Uterus (tissue), 4 donors: ENCODE measurements around the gene ISYNA1. TPM values are rescaled to one million over a fixed set of nuclear protein-coding genes. Genes with fewer than 3 reads are reported as not detected.

Experiments used
- microRNA-seq: library from miRNA; unstranded; fragments of <30 nt; microRNA quantifications from one replicate; pipeline ENCODE4, GENCODE V29; 2016; ENCODE audit warnings: borderline microRNAs expressed, borderline replicate concordance
- small RNA-seq: library from RNA; depleted of rRNA; stranded (forward); fragments of <200 nt; gene quantifications from one replicate; pipeline ENCODE3, GENCODE V24; 2016
- total RNA-seq, 4 donors: library from RNA; depleted of rRNA in 3 of 4; stranded (reverse); fragments of >200 nt in 3 of 4; gene quantifications; one replicate each; pipeline versions ENCODE4 v1.1.0 to v1.2.4, GENCODE V29; 2014 to 2023
- donor health status: DM: yes; HTN: yes; CAD: no.

ISYNA1 gene
- total RNA-seq, 4 donors from 2014 or later, result 56.8 to 152 (median 106) TPM

Small RNA genes lying within 50 kb of the gene (microRNA-seq; reads per million reads assigned to microRNA genes)
- gene MIR3189, result not detected

Small RNA genes lying within 50 kb of the gene (small RNA-seq; reads per million reads assigned to genes)
- not detected for gene MIR3189

Other genes starting within 250 kb of the ISYNA1 start
- gene MPV17L2, start 244.9 kb downstream of the ISYNA1 start, total RNA-seq, result 10 to 100 TPM in 3 of 4 donors, 1 to 10 TPM in 1; 5.2 to 19.7 (median 11.1) TPM
- gene RAB3A, start 234.1 kb downstream of the ISYNA1 start, total RNA-seq, result 1 to 10 TPM in 1 of 4 donors, under 1 TPM in 2, not detected in 1; 0.69 to 3.8 (median 0.77) TPM
- 1 to 10 TPM in 2 of 4 donors, not detected in 2; 1.7 to 3.3 TPM for gene PDE4C, start 211.7 kb downstream of the ISYNA1 start, total RNA-seq
- 10 to 100 TPM in 1 of 4 donors, 1 to 10 TPM in 3; 1.0 to 41.1 (median 3.0) TPM for gene IQCN, start 163.7 kb downstream of the ISYNA1 start, total RNA-seq
- gene JUND, start 156.5 kb downstream of the ISYNA1 start, total RNA-seq, result 100 to 1,000 TPM; 152 to 386 (median 290) TPM
- gene LSM4, start 115.1 kb downstream of the ISYNA1 start, total RNA-seq, result 100 to 1,000 TPM in 1 of 4 donors, 10 to 100 TPM in 2, 1 to 10 TPM in 1; 8.8 to 120 (median 64.2) TPM
- gene PGPEP1, start 97.5 kb downstream of the ISYNA1 start, total RNA-seq, result 10 to 100 TPM; 21.2 to 67.9 (median 38.1) TPM
- gene GDF15, start 52.0 kb downstream of the ISYNA1 start, total RNA-seq, result 10 to 100 TPM in 1 of 4 donors, 1 to 10 TPM in 1, under 1 TPM in 2; 0.41 to 13.1 (median 1.6) TPM
- gene LRRC25, start 40.5 kb downstream of the ISYNA1 start, total RNA-seq, result 1 to 10 TPM in 2 of 4 donors, under 1 TPM in 1, not detected in 1; 0.51 to 2.3 (median 1.9) TPM
- 100 to 1,000 TPM in 1 of 4 donors, 10 to 100 TPM in 3; 23.6 to 105 (median 54.8) TPM for gene SSBP4, start 18.7 kb downstream of the ISYNA1 start, total RNA-seq
- 10 to 100 TPM in 3 of 4 donors, 1 to 10 TPM in 1; 4.1 to 43.5 (median 21.7) TPM for gene ELL, start 83.9 kb upstream of the ISYNA1 start, total RNA-seq
- gene FKBP8, start 105.4 kb upstream of the ISYNA1 start, total RNA-seq, result 100 to 1,000 TPM; 139 to 273 (median 205) TPM
- gene KXD1, start 119.7 kb upstream of the ISYNA1 start, total RNA-seq, result 100 to 1,000 TPM in 1 of 4 donors, 10 to 100 TPM in 3; 30.3 to 113 (median 82.5) TPM
- gene UBA52, start 133.7 kb upstream of the ISYNA1 start, total RNA-seq, result 1,000 to 10,000 TPM in 2 of 4 donors, 100 to 1,000 TPM in 2; 295 to 1,369 (median 721) TPM
- gene REX1BD, start 150.7 kb upstream of the ISYNA1 start, total RNA-seq, result 100 to 1,000 TPM in 1 of 4 donors, 10 to 100 TPM in 3; 29.7 to 295 (median 74.2) TPM
- gene CRLF1, start 168.7 kb upstream of the ISYNA1 start, total RNA-seq, result under 1 TPM in 3 of 4 donors, not detected in 1; 0.26 to 0.69 (median 0.67) TPM
- gene TMEM59L, start 174.7 kb upstream of the ISYNA1 start, total RNA-seq, result 1 to 10 TPM in 1 of 4 donors, under 1 TPM in 1, not detected in 2; 0.26 to 7.5 TPM
- 10 to 100 TPM in 1 of 4 donors, 1 to 10 TPM in 3; 3.8 to 22.2 (median 6.9) TPM for gene KLHL26, start 198.9 kb upstream of the ISYNA1 start, total RNA-seq
- 10 to 100 TPM in 1 of 4 donors, 1 to 10 TPM in 3; 2.4 to 17.5 (median 6.7) TPM for gene CRTC1, start 245.5 kb upstream of the ISYNA1 start, total RNA-seq